ENCODE data around the gene ZNF711.
"Not testable (repeated sequence)": the region's sequence is repeated elsewhere in the genome, so short reads cannot be mapped to it uniquely, and the experiment has no call there.

Gene ZNF711

GRCh38 chrX:85243761-85244449 is at the start of gene ZNF711, which contains the start of gene SATL1:
Gene ZNF711 (plus strand): TSS chrX:85243991. CDS start chrX:85247573, 3,582 bp downstream.
Gene SATL1 (minus strand): TSS chrX:85243779. CDS start chrX:85108968, 134,811 bp downstream.
- DNase-seq = peak in 49 of 51 donors; percentile 1 to 74 (median 38)

GRCh38 chrX:85196319-85196718 is 47.5 kb upstream of the ZNF711 start:
- DNase-seq = no peak

GRCh38 chrX:85203461-85203970 is 40.3 kb upstream of the ZNF711 start:
- DNase-seq = no peak

GRCh38 chrX:85213792-85214530 is 29.8 kb upstream of the ZNF711 start:
- DNase-seq = no peak

GRCh38 chrX:85215946-85216345 is 27.8 kb upstream of the ZNF711 start:
- DNase-seq = no peak

GRCh38 chrX:85221361-85221760 is 22.4 kb upstream of the ZNF711 start:
- DNase-seq = no peak

GRCh38 chrX:85223359-85223758 is 20.4 kb upstream of the ZNF711 start:
- DNase-seq = no peak

- peak in 1 of 51 donors; percentile 9 for DNase-seq
Observed at GRCh38 chrX:85243155-85243554, 636 bp upstream of the ZNF711 start.

- peak in 28 of 51 donors; percentile 0 to 43 (median 4) for DNase-seq
Observed at GRCh38 chrX:85244450-85245211, 840 bp downstream of the ZNF711 start.

- DNase-seq = not testable (repeated sequence)
Observed at GRCh38 chrX:85285286-85285685, 41.5 kb downstream of the ZNF711 start.

- DNase-seq = no peak
Observed at GRCh38 chrX:85288992-85289723, 45.4 kb downstream of the ZNF711 start.

GRCh38 chrX:85303544-85303943 is 59.8 kb downstream of the ZNF711 start:
- DNase-seq = no peak

- DNase-seq = no peak
Observed at GRCh38 chrX:85309717-85310116, 65.9 kb downstream of the ZNF711 start.

- DNase-seq = not testable (repeated sequence)
Observed at GRCh38 chrX:85311348-85311747, 67.6 kb downstream of the ZNF711 start.
